Fibroblast of upper back skin (primary cell): ENCODE measurements around the gene ARHGEF39.

Experiments used
- DNase-seq: peaks from one replicate; pipeline ENCODE4 v3.0.0-alpha.2; 2013

The ARHGEF39 gene

DNA sequence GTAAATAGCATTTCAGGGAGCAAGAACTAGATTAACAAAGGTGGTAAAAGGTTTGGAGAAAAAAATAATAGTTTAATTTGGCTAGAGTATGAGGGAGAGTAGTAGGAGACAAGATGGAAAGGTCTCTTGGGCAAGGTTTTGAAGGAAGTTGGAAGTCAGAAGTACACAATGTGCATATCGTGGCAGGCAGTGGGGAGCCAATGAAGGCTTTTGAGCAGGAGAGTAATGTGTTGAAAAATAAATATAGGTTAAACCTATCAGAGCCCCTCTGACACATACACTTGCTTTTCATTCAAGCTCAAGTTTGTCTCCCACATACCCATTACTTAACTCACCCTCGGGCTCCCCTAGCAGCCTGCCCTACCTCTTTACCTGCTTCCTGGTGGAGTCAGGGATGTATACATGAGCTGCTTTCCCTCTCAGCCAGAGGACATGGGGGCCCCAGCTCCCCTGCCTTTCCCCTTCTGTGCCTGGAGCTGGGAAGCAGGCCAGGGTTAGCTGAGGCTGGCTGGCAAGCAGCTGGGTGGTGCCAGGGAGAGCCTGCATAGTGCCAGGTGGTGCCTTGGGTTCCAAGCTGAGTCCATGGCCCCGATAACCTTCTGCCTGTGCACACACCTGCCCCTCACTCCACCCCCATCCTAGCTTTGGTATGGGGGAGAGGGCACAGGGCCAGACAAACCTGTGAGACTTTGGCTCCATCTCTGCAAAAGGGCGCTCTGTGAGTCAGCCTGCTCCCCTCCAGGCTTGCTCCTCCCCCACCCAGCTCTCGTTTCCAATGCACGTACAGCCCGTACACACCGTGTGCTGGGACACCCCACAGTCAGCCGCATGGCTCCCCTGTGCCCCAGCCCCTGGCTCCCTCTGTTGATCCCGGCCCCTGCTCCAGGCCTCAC is 8.4 kb upstream of the ARHGEF39 start, which contains the start of gene CA9:
CA9 (plus strand) TSS at position 797 of the 893 bp plus-strand sequence; CDS start at position 829, 32 bp downstream.
- DNase-seq, result peak; percentile 62

GRCh38 chr9:35669331-35670145 is 4.5 kb upstream of the ARHGEF39 start:
- DNase-seq, result peak; percentile 51

DNA sequence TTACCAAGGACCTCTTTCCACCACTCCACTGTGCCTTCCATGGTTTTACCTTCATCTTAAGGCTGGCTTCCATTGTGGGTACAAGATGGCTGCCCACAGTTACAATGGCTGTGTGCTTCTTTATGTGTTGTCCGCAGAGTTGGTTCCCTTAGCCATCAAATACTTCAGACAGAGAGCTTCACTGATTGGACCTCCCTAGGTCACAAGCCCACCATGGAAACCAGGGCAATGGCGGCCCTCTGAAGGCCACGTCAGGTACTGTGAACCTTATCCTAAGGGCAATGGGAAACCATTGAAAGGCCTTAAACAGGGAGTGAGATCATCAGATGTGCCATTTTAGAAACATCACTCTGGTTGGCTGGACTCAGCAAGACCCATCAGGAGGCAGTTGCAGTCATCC is 2.9 kb upstream of the ARHGEF39 start:
- DNase-seq, result no peak

- DNase-seq, result no peak
Observed at GRCh38 chr9:35666549-35666948, 1.6 kb upstream of the ARHGEF39 start.

DNA sequence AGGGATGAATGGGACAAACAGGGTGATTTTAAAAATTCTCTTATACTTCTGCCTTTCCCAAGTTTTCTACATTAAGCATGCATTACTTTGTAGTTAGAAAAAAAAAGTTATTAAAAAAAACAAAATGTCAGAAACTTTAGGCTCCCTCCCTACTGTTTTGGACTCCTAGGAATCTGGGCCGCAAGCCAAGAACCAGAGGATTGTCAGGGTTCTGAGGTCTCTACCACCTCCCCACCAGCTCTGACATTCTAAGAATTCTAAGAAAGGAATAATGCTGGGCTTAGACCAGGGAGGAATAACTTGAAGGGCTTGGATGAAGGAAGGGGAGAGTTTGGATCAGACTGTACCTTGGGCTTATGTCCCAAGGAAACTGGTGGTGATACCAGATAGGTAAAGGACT is 1.1 kb upstream of the ARHGEF39 start:
- DNase-seq, result peak; percentile 76

GRCh38 chr9:35665471-35665818 is 450 bp upstream of the ARHGEF39 start:
- DNase-seq, result no peak

DNA sequence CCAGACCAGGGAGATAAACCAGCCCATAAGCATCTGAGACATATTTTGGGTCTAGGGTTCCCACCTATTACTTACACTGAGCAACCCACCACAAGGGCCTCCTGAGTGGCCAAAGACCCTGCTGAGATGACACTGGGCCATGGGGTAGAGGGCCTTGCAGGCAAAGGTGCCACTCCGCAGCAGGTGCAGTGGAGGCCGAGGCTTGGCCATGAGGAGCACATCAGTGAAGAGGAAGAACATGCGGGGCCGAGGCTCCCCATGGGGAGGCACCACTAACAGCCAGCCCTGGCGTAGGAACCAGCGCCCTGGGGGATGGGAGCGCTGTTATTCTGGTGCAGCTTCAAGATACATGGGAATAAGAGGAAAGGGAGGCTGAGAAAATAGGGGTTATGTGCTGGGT is 2.6 kb downstream of the ARHGEF39 start:
- DNase-seq, result no peak

DNA sequence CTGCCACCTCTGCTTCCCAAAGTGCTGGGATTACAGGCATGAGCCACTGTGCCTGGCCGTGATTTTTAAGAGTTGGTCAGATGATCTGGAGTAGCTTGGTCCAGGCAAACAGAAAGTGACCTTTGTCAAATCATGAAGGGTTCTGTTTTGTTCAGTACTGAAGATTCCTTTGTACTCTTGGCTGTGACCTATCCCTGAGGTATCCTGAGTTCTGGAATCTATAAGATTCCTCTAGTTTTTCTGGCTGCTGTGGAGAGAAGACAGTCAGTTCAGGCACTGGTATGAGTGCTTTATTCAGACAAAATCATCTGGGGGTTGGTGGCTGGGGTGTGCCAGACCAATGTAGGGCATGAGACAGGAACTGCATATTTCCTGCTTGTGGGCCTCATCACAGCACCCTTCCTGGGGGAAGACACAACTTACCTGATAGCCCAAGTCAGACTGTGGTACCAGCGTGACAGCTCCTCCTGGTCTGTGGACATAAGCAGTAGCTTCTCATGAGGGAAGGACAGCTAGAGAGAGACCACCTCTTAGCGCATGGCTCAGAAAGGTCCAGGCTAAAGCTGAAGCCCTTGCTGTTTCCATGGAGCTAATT is 3.1 kb downstream of the ARHGEF39 start:
- DNase-seq, result no peak

DNA sequence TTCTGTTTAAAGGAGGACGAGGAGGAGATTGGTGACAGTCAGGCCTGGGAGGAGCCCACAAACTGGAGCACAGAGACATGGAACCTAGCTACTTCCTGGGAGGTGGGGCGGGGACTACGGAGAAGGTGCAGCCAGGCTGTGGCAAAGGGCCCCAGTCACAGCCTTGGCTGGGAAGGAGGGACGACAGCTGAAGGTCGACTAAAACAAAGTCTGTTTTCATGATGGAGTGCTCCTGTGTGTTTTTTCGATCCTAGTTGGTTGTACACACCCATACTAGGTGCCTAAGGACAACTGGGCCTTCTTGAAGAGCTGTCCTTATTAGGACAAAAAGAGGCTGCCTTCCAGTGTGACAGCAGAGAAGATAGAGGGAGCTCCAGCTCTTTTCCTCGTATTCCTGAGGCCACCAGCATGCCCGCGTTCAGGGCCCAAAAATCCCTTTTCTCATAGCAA is 4.0 kb downstream of the ARHGEF39 start:
- peak; percentile 40 for DNase-seq

- peak; percentile 19 for DNase-seq
Observed at GRCh38 chr9:35659340-35659739, 5.7 kb downstream of the ARHGEF39 start.

DNA sequence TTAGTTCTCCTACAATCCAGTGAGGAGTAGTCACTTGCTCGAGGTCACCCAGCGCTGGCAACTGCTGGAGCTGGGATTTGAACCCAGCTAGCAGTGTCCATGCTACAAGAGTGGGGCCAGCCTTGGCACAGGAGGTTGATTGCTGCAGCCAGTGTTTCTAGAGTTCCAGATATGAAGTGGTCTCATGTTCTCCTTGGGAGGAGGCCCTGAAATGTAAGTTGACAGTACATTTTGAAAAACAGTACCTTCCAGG is 6.1 kb downstream of the ARHGEF39 start:
- peak; percentile 41 for DNase-seq

DNA sequence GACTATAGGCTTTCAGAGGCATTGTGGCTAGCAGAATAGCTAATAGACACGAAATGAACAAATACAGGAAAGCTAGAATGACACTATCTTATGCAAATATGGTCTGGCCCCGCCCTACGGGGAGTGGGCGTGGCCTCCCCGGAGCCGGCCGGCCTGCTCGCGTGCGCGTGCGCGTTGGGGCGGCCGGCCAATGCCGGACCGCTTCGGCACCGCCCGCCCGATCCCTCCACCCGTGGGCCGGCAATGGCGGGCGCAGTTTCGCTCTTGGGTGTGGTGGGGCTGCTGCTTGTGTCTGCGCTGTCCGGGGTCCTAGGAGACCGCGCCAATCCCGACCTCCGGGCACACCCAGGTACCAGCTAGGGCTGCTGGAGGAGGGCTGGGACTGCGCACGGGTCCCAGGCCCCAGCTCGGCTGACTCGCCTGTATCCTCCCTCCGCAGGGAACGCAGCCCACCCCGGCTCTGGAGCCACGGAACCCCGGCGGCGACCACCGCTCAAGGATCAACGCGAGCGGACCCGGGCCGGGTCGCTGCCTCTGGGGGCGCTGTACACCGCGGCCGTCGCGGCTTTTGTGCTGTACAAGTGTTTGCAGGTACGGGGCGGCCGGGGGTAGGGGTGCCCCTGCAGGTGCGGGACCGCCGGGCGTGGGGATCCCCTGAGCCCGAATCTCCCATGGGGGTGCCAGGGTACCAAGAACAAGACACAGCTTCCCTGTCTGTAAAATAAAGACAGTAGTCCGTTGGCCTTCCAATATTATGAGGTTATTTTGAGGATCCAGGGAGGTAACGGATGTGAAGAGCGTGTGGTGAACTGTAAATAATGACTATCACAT is 6.6 kb downstream of the ARHGEF39 start, which contains the start of gene CCDC107:
CCDC107 (plus strand) TSS at position 156 of the 831 bp plus-strand sequence; CDS start at position 244, 88 bp downstream.
- peak; percentile 82 for DNase-seq

DNA sequence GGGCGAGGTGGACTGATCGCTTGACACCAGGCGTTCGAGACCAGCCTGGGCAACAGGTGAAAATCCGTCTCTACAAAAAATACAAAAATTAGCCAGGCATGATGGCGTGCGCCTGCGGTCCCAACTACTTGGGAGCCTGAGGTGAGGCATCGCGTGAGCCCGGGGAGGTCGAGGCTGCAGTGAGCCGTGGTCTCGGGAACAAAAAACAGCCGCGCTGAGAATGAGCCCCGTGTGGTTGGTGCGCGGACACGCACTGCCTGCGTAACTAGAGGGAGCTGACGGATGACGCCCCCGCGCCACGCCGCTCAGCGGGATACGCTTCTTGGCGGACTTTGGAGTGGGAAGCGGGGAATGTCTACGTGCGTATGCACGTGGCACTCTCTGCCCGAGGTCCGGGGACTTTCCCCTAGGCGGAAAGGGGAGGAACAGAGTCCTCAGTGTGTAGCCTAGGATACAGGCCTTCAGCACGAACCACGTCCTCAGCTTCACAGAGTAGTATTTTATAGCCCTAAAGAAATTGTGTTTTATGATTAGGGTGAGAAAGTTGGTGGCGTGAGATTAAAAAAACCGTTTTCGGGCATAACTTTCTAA is 7.4 kb downstream of the ARHGEF39 start, which contains the start of gene RMRP:
RMRP (minus strand) TSS at position 474 of the 591 bp plus-strand sequence.
- peak; percentile 100 for DNase-seq

GRCh38 chr9:35656831-35657545 is 8.0 kb downstream of the ARHGEF39 start:
- DNase-seq, result peak; percentile 41

- DNase-seq, result no peak
Observed at GRCh38 chr9:35656348-35656747, 8.6 kb downstream of the ARHGEF39 start.

DNA sequence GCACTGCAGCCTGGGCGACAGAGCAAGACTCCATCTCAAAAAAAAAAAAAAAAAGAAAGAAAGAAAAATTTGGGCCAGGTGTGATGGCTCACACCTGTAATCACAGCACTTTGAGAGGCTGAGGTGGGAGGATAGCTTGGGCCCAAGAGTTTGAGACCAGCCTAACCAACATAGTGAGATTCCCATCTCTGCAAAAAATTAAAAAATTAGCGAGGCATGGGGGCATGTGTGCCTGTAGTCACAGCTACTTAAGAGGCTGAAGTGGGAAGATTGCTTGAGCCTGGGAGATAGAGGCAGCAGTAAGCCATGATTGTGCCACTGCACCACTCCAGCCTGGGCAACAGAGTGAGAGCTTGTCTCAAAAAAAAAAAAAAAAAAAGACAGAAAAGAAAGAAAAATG is 11.4 kb downstream of the ARHGEF39 start:
- DNase-seq, result no peak

- DNase-seq, result no peak
Observed at GRCh38 chr9:35652829-35653209, 12.2 kb downstream of the ARHGEF39 start.

DNA sequence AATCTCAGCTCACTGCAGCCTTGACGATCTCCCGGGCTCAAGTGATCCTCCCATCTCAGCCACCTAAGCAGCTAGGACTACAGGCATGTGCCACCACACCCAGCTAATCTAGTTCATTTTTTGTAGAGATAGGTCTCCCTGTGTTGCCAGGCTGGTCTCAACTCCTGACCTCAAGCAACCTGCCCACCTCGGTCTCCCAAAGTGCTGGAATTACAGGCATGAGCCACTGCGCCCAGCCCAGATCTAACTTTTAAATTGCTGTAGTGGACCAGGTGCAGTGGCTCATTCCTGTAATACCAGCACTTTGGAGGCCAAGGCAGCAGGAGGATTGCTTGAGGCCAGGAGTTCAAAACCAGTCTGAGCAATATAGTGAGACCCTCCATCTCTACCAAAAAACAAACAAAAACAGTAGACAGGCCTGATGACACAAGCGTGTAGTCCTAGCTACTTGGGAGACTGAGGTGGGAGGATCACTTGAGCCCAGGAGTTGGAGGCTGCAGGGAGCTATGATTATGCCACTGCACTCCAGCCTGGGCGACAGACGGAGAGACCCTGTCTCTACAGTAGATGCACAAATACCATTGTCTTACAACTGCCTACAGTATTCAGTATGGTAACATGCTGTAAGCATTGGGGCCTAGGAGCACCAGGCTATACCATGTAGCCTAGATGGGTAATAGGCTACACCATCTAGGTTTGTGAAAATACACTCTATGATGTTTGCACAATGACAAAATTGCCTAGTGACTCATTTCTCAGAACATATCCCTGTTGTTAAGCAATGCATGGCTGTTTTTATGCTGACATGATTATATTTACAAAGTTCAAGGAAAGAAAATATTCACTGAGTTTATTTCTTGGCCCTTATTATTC is 12.8 kb downstream of the ARHGEF39 start:
- DNase-seq, result no peak

DNA sequence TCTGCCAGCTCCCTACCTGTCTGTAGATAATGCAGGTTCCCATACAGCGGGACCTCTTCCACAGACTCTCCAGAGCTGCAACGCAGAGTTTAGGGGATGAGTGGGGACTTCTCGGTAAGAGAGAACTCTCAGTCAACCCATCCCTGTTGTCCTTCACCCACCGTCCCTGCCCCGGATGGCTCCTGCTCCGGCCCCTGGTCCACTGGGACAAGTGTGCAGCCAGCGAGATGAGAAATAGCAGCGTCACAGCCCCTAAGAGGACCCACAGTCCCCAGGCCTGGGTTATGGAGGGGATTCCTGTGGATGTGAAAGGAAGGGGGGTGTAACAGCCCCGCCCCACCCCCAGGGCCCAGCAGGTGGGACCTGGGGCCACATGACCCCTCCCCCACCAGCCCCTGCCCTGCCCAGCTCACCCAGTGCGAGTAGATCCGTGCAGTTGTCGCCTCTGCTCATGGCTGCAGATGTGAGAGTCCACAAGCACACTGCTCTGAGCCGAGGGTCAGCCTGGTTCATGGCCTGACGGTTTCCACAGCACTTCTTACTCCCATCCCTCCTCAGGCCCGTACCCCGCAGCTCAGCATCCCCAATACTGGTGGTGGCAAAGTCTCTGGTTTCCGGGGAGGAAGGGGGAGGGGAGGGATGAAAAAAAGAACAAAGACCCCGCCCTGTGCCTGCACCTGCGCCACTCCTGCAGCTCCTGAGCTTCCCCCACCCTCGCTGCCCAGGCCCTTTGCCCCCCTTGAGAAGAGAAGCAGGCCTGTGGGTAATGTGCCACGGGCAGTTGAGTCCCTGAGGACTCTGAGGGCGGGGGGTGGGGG is 14.4 kb downstream of the ARHGEF39 start, which contains the start of gene SIT1:
SIT1 (minus strand) TSS at position 591 of the 818 bp plus-strand sequence; CDS start at position 513, 78 bp downstream.
- DNase-seq, result no peak
